ENCODE data around the gene CDR2L. TPM values are rescaled to one million over a fixed set of nuclear protein-coding genes. Genes with fewer than 3 reads are reported as not detected.

Gene CDR2L
- total RNA-seq, 2 experiments from 2014 or later, result 0.59 to 0.94 TPM

GRCh38 chr17:75049706-75050105 is 62.3 kb downstream of the CDR2L start:
- CTCF ChIA-PET, result interaction anchor here (1.8 to 2.1 kb wide), 2 partner anchors 82 to 152 kb away, joined by 7 to 11 read pairs; partner anchors contain the start of gene NT5C
- intact Hi-C loops (cut with micrococcal nuclease), result no loop called here
- Mint-ChIP-seq H3K27me3 (no peaks in the 10 kb centered on the region), H3K9me3 (no peaks in the 10 kb centered on the region), H3K36me3 (ENCODE audit: low read depth) (peaks cover 14% of the 10 kb centered on the region), H3K27ac (no peak overlapping the region), H3K4me3 (no peak overlapping the region), H3K4me1 (ENCODE audit: low read depth) (peaks cover 34% of the 10 kb centered on the region)
- POLR2A ChIA-PET, result interaction anchor here (1.5 kb wide), 1 partner anchor 9 kb away, joined by 5 read pairs; no protein-coding TSS in a partner anchor
- DNase-seq (no peak), ATAC-seq (no peak)
- TF ChIP-seq CTCF (IDR thresholded peaks at IDR 0.05), result no peak

- Mint-ChIP-seq H3K27ac (no peak overlapping the region), H3K36me3 (ENCODE audit: low read depth) (peaks cover 17% of the 10 kb centered on the region), H3K9me3 (no peaks in the 10 kb centered on the region), H3K4me1 (ENCODE audit: low read depth) (peaks cover 26% of the 10 kb centered on the region), H3K4me3 (no peak overlapping the region), H3K27me3 (no peaks in the 10 kb centered on the region)
- ATAC-seq (no peak), DNase-seq (no peak)
- intact Hi-C loops (cut with micrococcal nuclease), result no loop called here
- POLR2A ChIA-PET, result interaction anchor here (1.3 kb wide), 1 partner anchor 72 kb away, joined by 3 read pairs; no protein-coding TSS in a partner anchor
- no peak for TF ChIP-seq CTCF (IDR thresholded peaks at IDR 0.05)
- CTCF ChIA-PET, result no interaction called here
Observed at GRCh38 chr17:75051941-75052340, 64.5 kb downstream of the CDR2L start.

Other genes with a start within 250 kb of the CDR2L start
- gene NHERF1, start 239.0 kb upstream of the CDR2L start, total RNA-seq, result 100 to 1,000 TPM; 143 to 150 TPM
- gene NAT9, start 211.3 kb upstream of the CDR2L start, total RNA-seq, result 10 to 100 TPM; 35.5 to 42.4 TPM
- not detected for gene GRIN2C, start 127.7 kb upstream of the CDR2L start, total RNA-seq
- gene FDXR, start 114.6 kb upstream of the CDR2L start, total RNA-seq, result 10 to 100 TPM; 20.0 to 24.3 TPM
- gene FADS6, start 94.0 kb upstream of the CDR2L start, total RNA-seq, result not detected
- gene USH1G, start 64.4 kb upstream of the CDR2L start, total RNA-seq, result not detected
- gene OTOP2, start 63.4 kb upstream of the CDR2L start, total RNA-seq, result not detected
- not detected for gene OTOP3, start 51.7 kb upstream of the CDR2L start, total RNA-seq
- 1 to 10 TPM; 1.4 to 1.7 TPM for gene HID1, start 14.9 kb upstream of the CDR2L start, total RNA-seq
- 10 to 100 TPM; 53.6 to 62.4 TPM for gene MRPL58, start 25.0 kb downstream of the CDR2L start, total RNA-seq
- gene ATP5PD, start 59.3 kb downstream of the CDR2L start, total RNA-seq, result 100 to 1,000 TPM; 177 to 183 TPM
- gene KCTD2, start 59.6 kb downstream of the CDR2L start, total RNA-seq, result 10 to 100 TPM; 10.5 to 11.4 TPM
- gene SLC16A5, start 100.3 kb downstream of the CDR2L start, total RNA-seq, result 1 to 10 TPM; 2.0 to 2.8 TPM
- 1 to 10 TPM; 5.4 TPM for gene ARMC7, start 122.3 kb downstream of the CDR2L start, total RNA-seq
- 10 to 100 TPM; 66.1 to 68.1 TPM for gene NT5C, start 144.1 kb downstream of the CDR2L start, total RNA-seq
- gene JPT1, start 166.9 kb downstream of the CDR2L start, total RNA-seq, result 100 to 1,000 TPM; 203 to 208 TPM
- gene SUMO2, start 195.3 kb downstream of the CDR2L start, total RNA-seq, result 100 to 1,000 TPM; 506 to 525 TPM
- gene NUP85, start 218.0 kb downstream of the CDR2L start, total RNA-seq, result 100 to 1,000 TPM; 108 to 116 TPM

Measured in activated CD8-positive, alpha-beta T cell treated with anti-CD3 and anti-CD28 coated beads for 36 hours (primary cell).